GM21526 (cell line): ENCODE measurements around the gene ZNF224.
"Not testable (repeated sequence)": the region's sequence is repeated elsewhere in the genome, so short reads cannot be mapped to it uniquely, and the experiment has no call there.

Experiments used
- ATAC-seq: cut with Tn5 transposase; IDR thresholded peaks from one replicate; pipeline ENCODE4 v1.9.1; 2021; ENCODE audit warnings: moderate library complexity; ENCODE audit not compliant: unreplicated experiment, low FRiP score

Gene ZNF224

DNA sequence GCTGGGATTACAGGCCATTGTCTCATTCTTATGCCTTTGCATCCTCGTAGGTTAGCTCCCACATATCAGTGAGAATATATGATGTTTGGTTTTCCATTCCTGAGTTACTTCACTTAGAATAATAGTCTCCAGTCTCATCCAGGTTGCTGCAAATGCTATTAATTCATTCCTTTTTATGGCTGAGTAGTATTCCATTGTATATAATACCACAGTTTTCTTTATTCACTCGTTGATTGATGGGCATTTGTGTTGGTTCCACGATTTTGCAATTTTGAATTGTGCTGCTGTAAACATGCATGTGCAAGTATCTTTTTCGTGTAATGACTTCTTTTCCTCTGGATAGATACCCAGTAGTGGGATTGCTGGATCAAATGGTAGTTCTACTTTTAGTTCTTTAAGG is 27.0 kb downstream of the ZNF224 start:
- not testable (repeated sequence) for ATAC-seq

GRCh38 chr19:44131955-44132354 is 37.8 kb downstream of the ZNF224 start:
- no peak for ATAC-seq

DNA sequence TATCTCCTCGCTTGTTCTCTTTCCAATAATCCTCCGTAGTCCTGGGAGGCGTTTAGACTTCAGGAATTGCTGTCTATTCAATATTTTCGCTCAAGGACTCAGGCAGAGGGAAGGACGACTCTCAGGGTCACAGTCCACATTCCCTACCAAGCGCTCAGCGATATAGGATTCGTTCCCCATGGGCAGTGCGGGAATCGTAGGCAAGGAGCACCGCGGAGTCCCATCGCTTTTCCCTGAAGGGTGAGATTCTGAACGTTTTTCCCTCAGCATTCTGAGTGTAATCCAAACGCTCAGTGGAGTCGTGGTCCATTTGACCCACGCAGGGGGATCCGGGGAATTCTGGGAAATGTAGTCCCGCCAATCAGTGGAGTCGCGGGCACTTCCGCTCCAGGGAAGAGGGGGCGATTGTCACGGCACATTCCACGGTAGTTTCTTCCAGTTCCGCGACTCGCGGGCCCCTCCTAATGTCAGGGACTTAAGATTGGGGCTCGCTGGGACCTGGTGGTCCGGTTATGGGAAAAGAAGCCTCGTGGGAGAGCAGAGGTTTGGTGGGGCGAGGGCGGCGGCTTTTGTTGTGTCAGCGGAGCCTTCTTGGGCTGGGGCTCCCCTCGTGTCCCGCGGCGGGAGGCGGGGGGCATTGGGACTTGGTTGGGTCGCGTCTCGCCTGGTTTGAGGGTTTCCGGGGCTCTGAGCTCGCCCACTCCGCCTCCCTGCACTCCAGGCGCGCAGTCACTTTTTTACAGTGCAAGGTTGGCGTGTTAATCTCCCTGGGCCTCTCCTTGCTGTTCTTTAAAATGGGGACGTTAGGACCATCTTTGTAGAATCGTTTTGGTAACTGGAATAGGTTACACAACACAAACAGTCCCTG is 47.3 kb downstream of the ZNF224 start, which contains the start of gene ZNF234:
TSS of gene ZNF234 (plus strand) at position 364 of the 868 bp plus-strand sequence. CDS start 3,079 bp downstream, outside the sequence.
- ATAC-seq, result peak; percentile 70

DNA sequence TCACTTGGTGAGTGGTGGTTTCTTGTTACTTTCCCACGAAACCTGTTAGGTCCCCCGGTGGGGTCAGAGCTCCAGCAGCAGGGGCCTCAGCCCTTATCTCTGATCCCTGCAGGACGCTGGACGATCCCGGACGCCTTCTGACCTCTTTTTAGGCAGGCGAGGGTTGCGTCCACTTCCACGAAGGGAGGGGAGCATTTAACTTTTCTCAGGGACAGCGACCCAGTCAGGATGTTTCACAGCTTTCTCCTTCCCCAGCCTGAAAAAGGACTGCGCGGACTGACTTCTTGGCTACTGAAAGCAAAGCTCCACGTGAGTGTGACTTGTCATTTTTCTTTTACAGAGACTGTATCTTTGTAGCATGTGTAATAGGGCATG is 47.9 kb downstream of the ZNF224 start:
- peak; percentile 15 for ATAC-seq

DNA sequence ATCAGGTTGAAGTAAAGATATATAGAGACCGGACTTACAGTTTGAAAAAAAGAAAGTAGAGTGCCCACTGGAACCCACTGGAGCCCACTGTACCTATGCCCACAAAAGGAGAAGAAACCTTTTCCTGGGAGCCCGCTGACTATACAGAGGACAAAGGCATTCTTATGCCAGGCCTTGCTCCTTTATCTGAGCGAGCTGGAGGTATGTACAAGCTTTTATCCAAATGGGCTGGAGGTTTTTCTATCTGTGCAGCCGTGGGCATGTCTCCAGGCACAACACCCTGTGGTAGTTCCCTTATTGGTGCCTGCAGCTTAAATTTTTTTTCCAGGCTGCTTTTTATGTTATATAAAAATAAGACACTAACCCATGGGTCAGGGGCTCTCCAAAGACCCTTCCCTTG is 55.6 kb downstream of the ZNF224 start:
- ATAC-seq, result no peak

GRCh38 chr19:44151491-44151890 is 57.3 kb downstream of the ZNF224 start:
- no peak for ATAC-seq

GRCh38 chr19:44156475-44156874 is 62.3 kb downstream of the ZNF224 start:
- no peak for ATAC-seq
